ENCODE results near the gene AUTS2. TPM values are rescaled to one million over a fixed set of nuclear protein-coding genes. Genes with fewer than 3 reads are reported as not detected.

The AUTS2 gene
- total RNA-seq, 1 experiment from 2014 or later, result 50.0 TPM

GRCh38 chr7:69906283-69906995, 308.2 kb downstream of the AUTS2 start:
- no peak for TF ChIP-seq ZMAT4 (CRISPR knock-in tag; IDR thresholded peaks at IDR 0.05)
- no peak for TF ChIP-seq TEAD1 (CRISPR knock-in tag; IDR thresholded peaks at IDR 0.05)
- TF ChIP-seq FOXP4 (CRISPR knock-in tag; IDR thresholded peaks at IDR 0.05), result no peak
- TF ChIP-seq ZSCAN18 (CRISPR knock-in tag; IDR thresholded peaks at IDR 0.05), result no peak
- TF ChIP-seq KAT7 (CRISPR knock-in tag; IDR thresholded peaks at IDR 0.05; ENCODE audit: borderline replicate concordance), result no peak
- no peak for TF ChIP-seq ATF2 (CRISPR knock-in tag; IDR thresholded peaks at IDR 0.05; ENCODE audit: borderline replicate concordance, low read depth)
- TF ChIP-seq ZNF416 (CRISPR knock-in tag; IDR thresholded peaks at IDR 0.05), result no peak
- TF ChIP-seq ZNF281 (CRISPR knock-in tag; IDR thresholded peaks at IDR 0.05), result no peak
- TF ChIP-seq SOX15 (CRISPR knock-in tag; IDR thresholded peaks at IDR 0.05), result no peak
- CTCF ChIA-PET, result interaction anchor here (0.6 kb wide), 1 partner anchor 11 kb away, joined by 3 read pairs; no protein-coding TSS in a partner anchor
- no peak overlapping the region for H3K27ac Mint-ChIP-seq
- H3K4me3 Mint-ChIP-seq, result no peak overlapping the region
- no peak for ATAC-seq
- no peaks in the 10 kb centered on the region for H3K27me3 Mint-ChIP-seq (ENCODE audit: low read depth)
- H3K36me3 Mint-ChIP-seq, result no peaks in the 10 kb centered on the region
- POLR2A ChIA-PET, result no interaction called here
- no peak for DNase-seq (ENCODE audit: low spot score)
- H3K9me3 Mint-ChIP-seq, result no peaks in the 10 kb centered on the region
- no peaks in the 10 kb centered on the region for H3K4me1 Mint-ChIP-seq

- Mint-ChIP-seq H3K27ac (no peak overlapping the region), H3K9me3 (no peaks in the 10 kb centered on the region), H3K4me3 (no peak overlapping the region), H3K27me3 (ENCODE audit: low read depth) (no peaks in the 10 kb centered on the region), H3K36me3 (no peaks in the 10 kb centered on the region), H3K4me1 (no peaks in the 10 kb centered on the region)
- ChIA-PET POLR2A (no interaction called here), CTCF (no interaction called here)
- ATAC-seq, result no peak
- DNase-seq (ENCODE audit: low spot score), result no peak
- TF ChIP-seq JAZF1 (CRISPR knock-in tag; IDR thresholded peaks at IDR 0.05) (no peak), ZBTB43 (CRISPR knock-in tag; IDR thresholded peaks at IDR 0.05) (no peak), ZNF232 (CRISPR knock-in tag; IDR thresholded peaks at IDR 0.05) (no peak), STAT6 (CRISPR knock-in tag; conservative IDR thresholded peaks at IDR 0.05; ENCODE audit: low read depth) (no peak), NFYB (CRISPR knock-in tag; conservative IDR thresholded peaks at IDR 0.05; ENCODE audit: low read depth) (no peak), ZNF532 (CRISPR knock-in tag; IDR thresholded peaks at IDR 0.05; ENCODE audit: borderline replicate concordance) (no peak), MLX (CRISPR knock-in tag; IDR thresholded peaks at IDR 0.05) (no peak)
Measured at GRCh38 chr7:69907720-69908119, 309.4 kb downstream of the AUTS2 start.
